ENCODE results near the gene IFIT2. TPM values are rescaled to one million over a fixed set of nuclear protein-coding genes. Genes with fewer than 3 reads are reported as not detected.

Gene IFIT2
- total RNA-seq, 3 donors from 2014 or later (not counting 1 experiment from before 2014, with no cell fraction given): 21.8 to 103 (median 34.9) TPM

- no peak overlapping the region for H3K4me3 ChIP-seq (ENCODE audit: low read length)
- ATAC-seq (no peak), DNase-seq (no peak)
- TF ChIP-seq CTCF (IDR thresholded peaks at IDR 0.05): no peak
- H3K9me3 ChIP-seq (ENCODE audit: control insufficient read depth, insufficient read depth, low read length): no peaks in the 10 kb centered on the region
- Mint-ChIP-seq H3K4me3 (no peak overlapping the region), H3K27ac (no peak overlapping the region), H3K36me3 (peaks cover 23% of the 10 kb centered on the region), H3K9me3 (no peaks in the 10 kb centered on the region), H3K27me3 (ENCODE audit: low read depth in 2 of 2) (peaks cover 7 to 38% of the 10 kb centered on the region in 2 donors), H3K4me1 (peaks cover 18% of the 10 kb centered on the region in 2 donors)
- H3K36me3 ChIP-seq (ENCODE audit: control insufficient read depth, insufficient read depth, low read length): peaks cover 3% of the 10 kb centered on the region
- intact Hi-C loops (cut with micrococcal nuclease): no loop called here
- 100% methylated on average over 3 of the region's 3 CpGs for WGBS (ENCODE audit: insufficient coverage)
- H3K4me1 ChIP-seq (ENCODE audit: control insufficient read depth, insufficient read depth, low read length): peaks cover 15% of the 10 kb centered on the region
- no peak overlapping the region for H3K27ac ChIP-seq (ENCODE audit: low read length)
- H3K27me3 ChIP-seq (ENCODE audit: control insufficient read depth, insufficient read depth, low read length): peaks cover 15% of the 10 kb centered on the region
Observed at GRCh38 chr10:89338713-89339112, 36.9 kb downstream of the IFIT2 start.

DNA sequence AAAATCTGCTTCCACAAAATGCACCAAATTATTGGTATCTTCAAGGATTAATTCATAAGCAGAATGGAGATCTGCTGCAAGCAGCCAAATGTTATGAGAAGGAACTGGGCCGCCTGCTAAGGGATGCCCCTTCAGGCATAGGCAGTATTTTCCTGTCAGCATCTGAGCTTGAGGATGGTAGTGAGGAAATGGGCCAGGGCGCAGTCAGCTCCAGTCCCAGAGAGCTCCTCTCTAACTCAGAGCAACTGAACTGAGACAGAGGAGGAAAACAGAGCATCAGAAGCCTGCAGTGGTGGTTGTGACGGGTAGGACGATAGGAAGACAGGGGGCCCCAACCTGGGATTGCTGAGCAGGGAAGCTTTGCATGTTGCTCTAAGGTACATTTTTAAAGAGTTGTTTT lies 38.0 kb downstream of the IFIT2 start:
- intact Hi-C loops (cut with micrococcal nuclease): no loop called here
- TF ChIP-seq CTCF (IDR thresholded peaks at IDR 0.05): no peak
- peaks cover 23% of the 10 kb centered on the region for H3K36me3 Mint-ChIP-seq
- peaks cover 12 to 13% of the 10 kb centered on the region in 2 donors for H3K4me1 Mint-ChIP-seq
- Histone ChIP-seq H3K36me3 (ENCODE audit: control insufficient read depth, insufficient read depth, low read length) (peaks cover 3% of the 10 kb centered on the region), H3K4me3 (ENCODE audit: low read length) (no peak overlapping the region), H3K9me3 (ENCODE audit: control insufficient read depth, insufficient read depth, low read length) (no peaks in the 10 kb centered on the region), H3K27me3 (ENCODE audit: control insufficient read depth, insufficient read depth, low read length) (peaks cover 15% of the 10 kb centered on the region), H3K27ac (ENCODE audit: low read length) (no peak overlapping the region), H3K4me1 (ENCODE audit: control insufficient read depth, insufficient read depth, low read length) (peaks cover 4% of the 10 kb centered on the region)
- DNase-seq: no peak
- no peak for ATAC-seq
- no peaks in the 10 kb centered on the region for H3K9me3 Mint-ChIP-seq
- 99% methylated on average over 4 of the region's 4 CpGs for WGBS (ENCODE audit: insufficient coverage)
- peaks cover 14 to 48% of the 10 kb centered on the region in 2 donors for H3K27me3 Mint-ChIP-seq (ENCODE audit: low read depth in 2 of 2)
- H3K4me3 Mint-ChIP-seq: no peak overlapping the region
- H3K27ac Mint-ChIP-seq: no peak overlapping the region

- no peak for ATAC-seq
- H3K4me3 Mint-ChIP-seq: no peak overlapping the region
- TF ChIP-seq CTCF (IDR thresholded peaks at IDR 0.05): no peak
- Histone ChIP-seq H3K4me3 (ENCODE audit: low read length) (no peak overlapping the region), H3K27me3 (ENCODE audit: control insufficient read depth, insufficient read depth, low read length) (peaks cover 5% of the 10 kb centered on the region), H3K4me1 (ENCODE audit: control insufficient read depth, insufficient read depth, low read length) (no peaks in the 10 kb centered on the region), H3K9me3 (ENCODE audit: control insufficient read depth, insufficient read depth, low read length) (no peaks in the 10 kb centered on the region), H3K36me3 (ENCODE audit: control insufficient read depth, insufficient read depth, low read length) (peaks cover 3% of the 10 kb centered on the region), H3K27ac (ENCODE audit: low read length) (no peak overlapping the region)
- no peak for DNase-seq
- peaks cover 4 to 5% of the 10 kb centered on the region in 2 donors for H3K4me1 Mint-ChIP-seq
- H3K27me3 Mint-ChIP-seq (ENCODE audit: low read depth in 2 of 2): peaks cover 19 to 49% of the 10 kb centered on the region in 2 donors
- H3K27ac Mint-ChIP-seq: no peak overlapping the region
- intact Hi-C loops (cut with micrococcal nuclease): no loop called here
- peaks cover 23% of the 10 kb centered on the region for H3K36me3 Mint-ChIP-seq
- 93% methylated on average over 2 of the region's 3 CpGs for WGBS (ENCODE audit: insufficient coverage)
- H3K9me3 Mint-ChIP-seq: no peaks in the 10 kb centered on the region
Observed at GRCh38 chr10:89341649-89342048, 39.8 kb downstream of the IFIT2 start.

All from natural killer cell (primary cell).